Measurements from ENCODE around the gene ESR1.

ESR1 gene

DNA sequence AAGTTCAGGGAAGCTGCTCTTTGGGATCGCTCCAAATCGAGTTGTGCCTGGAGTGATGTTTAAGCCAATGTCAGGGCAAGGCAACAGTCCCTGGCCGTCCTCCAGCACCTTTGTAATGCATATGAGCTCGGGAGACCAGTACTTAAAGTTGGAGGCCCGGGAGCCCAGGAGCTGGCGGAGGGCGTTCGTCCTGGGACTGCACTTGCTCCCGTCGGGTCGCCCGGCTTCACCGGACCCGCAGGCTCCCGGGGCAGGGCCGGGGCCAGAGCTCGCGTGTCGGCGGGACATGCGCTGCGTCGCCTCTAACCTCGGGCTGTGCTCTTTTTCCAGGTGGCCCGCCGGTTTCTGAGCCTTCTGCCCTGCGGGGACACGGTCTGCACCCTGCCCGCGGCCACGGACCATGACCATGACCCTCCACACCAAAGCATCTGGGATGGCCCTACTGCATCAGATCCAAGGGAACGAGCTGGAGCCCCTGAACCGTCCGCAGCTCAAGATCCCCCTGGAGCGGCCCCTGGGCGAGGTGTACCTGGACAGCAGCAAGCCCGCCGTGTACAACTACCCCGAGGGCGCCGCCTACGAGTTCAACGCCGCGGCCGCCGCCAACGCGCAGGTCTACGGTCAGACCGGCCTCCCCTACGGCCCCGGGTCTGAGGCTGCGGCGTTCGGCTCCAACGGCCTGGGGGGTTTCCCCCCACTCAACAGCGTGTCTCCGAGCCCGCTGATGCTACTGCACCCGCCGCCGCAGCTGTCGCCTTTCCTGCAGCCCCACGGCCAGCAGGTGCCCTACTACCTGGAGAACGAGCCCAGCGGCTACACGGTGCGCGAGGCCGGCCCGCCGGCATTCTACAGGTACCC is at the start of gene ESR1:
TSS of gene ESR1 (plus strand) at position 170 of the 858 bp plus-strand sequence. CDS start at position 401, 231 bp downstream.
- DNase-seq (ENCODE audit: low read depth): no peak

DNA sequence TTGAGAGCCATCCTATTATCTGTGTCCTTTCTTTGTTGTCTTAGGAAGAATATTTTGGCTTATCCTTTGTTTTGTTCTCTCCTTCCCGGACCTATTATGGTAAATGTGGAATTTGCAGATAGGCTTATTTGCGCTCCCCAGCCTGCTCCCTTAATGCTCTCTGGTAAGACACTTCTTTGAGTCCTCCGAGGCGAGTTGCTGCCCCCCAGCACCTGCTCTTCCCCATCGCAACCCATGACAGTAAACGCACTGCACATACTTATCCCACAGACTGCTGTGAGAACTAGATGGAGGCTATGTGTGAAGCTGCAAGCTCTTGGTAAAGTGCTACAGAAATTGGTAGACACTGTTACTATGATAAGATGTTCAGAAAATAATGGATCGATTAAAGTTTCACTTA is 47.0 kb upstream of the ESR1 start:
- no peak for DNase-seq (ENCODE audit: low read depth)

DNA sequence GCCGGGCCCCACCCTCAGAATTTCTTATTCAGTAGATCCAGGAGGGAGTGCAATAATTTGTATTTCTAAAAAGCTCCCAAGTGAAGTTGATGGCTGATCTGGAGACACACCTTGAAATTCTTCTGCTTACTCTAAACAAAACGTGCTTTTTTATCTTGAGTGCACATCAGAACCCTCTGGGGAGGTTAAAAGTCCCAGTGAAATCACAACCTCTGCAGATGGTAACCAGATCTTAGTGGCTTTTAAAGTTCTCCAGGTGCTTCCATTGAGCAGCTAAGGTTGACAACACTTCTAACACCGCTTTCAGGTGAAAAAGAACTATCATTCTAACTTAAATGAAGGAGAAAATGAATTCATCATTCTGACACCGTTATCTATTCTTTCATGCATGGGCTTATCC is 45.6 kb upstream of the ESR1 start:
- no peak for DNase-seq (ENCODE audit: low read depth)

DNA sequence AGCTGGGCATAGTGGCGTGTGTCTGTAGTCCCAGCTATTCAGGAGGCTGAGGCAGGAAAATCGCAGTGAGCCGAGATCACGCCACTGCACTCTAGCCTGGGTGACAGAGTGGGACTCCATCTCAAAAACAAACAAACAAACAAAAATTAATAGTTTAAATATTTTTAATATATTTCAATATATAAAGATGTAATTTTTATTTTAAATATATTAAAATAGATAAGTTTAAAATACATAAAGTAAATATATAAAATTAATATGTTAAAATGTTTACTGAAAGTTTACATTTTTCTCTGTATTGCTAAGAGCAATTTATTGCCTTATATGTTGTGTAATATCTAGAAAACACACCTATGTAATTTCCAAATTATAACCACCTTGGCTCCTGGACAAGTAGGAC is 44.7 kb upstream of the ESR1 start:
- no peak for DNase-seq (ENCODE audit: low read depth)

DNA sequence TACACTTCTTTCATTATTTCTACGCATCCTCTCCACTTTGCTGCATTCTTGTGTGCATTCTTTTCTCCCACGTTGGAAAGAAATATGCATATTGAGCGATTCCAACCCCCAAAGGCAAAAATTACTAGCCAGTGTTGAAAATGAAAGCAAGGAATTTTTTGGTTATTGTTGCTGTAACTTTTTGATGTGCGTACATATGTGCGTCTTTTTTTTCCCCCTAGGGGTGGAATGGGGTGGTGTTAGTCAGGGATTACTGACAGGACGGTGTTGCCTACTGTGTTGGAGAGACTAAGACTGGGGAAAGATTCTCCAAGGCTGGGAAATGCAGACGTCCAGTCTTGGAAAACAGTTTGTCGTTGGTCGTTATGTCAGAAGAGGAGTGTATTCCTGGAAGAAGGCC is 44.2 kb upstream of the ESR1 start:
- DNase-seq (ENCODE audit: low read depth): no peak

DNA sequence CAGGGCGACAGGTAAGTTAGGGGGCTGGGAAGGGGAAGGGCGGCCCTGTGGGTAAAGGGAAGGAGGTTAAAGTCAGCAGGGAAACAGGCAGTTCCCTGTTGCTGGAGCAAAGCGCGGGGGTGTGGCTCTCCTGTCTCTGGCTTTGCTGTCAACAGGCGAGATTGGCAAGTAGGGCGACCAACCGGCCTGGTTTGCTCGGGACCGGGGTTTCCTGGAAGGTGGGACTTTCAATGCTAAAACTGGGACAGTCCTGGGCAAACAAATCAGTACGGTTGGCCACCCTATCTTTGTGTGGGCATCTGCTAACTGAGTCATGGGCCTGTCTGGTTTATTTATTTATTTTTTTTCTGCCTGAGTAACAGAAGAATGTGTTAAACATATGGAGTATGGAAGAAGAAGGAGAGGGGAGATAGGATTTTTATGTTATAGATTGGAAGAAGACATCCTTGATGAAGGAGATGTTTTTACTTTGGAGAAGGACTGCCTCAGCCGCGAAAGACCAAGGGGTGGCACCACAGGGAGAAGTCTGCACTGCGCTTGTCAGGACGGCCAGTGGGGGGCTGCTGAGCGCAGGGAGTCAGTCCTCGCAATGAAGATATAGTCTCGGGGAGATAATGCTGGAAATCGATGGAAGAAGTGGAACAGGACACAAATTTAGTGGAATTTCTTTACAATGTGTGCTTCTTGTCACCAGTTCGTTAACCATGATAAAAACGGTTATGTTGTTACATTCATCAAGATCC is 43.4 kb upstream of the ESR1 start:
- DNase-seq (ENCODE audit: low read depth): peak; percentile 8

DNA sequence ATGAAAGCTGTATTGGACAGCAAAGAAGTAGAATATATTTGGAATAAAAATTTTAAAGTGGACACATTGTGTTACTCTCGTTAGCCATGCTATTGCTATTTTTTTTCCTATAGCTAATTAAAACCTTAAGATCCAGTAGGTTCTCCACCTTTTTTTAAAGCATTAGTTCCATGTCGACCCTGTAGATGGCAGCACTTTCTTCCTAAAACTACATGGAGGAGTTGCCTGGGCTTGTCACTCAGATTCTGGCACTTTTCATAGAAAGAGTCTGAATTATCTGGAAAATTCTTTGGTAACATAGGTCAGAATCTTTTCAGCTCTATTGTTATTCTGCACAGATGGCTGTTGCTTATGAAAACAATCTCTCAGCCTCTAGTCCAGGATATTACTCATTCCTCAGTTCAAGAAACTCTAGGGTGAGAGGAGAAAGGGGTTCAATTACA is 42.0 kb upstream of the ESR1 start:
- DNase-seq (ENCODE audit: low read depth): peak; percentile 55

DNA sequence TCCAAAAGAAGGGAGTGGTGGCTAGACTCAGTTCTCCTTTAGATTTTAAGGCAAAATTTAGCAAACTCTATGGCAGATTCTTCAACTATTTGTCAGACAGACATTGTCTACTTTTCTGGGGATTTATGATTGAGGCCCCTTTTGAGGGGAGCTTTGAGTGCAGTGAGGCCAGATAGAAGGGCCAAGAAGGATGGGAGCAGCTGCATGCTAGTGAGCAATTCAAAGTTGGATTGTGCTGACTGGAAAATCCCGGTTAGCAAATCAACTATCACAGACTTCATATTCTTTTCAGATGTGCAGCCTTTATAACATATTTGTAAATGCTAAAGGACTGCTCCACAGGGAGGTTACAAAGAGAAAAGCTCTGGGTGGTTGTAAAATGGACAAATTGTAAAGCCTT is 35.0 kb upstream of the ESR1 start:
- no peak for DNase-seq (ENCODE audit: low read depth)

DNA sequence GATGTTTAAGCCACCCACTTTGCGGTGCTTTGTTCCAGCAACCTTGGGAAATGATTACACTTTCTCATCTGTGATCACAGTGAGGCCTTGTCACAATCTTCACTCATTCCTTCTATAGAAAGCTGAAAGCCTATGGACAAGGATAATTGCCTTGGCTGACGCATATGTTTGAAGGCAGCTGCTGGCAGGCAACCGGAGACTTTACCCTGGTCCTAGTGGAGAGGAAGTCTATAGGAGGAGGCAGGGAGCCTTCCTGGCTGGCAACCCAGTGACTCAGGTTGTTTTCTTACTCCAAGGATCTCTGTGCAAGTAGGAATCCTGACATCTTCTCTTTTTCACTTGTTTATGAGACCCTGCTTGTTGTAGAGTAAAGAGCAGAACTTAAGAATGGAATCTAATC is 34.1 kb upstream of the ESR1 start:
- DNase-seq (ENCODE audit: low read depth): no peak

DNA sequence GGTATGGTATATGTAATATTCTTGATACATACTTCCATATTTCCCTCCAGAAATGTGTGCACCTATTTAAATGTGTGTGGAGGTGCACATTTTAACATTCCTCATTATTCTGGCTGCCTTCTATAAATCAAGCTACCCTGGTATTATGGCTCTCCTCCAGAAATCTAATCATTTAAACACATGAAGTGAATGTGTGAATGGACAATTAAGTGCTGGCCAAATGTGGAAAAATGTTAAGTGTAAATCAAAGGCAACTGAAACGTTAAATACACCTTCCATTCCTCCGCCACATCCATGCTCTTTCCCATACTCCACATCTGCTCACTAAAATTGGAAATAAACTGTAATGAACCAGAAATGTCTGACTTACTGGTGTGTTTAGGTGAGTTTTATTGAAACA is 24.9 kb upstream of the ESR1 start:
- DNase-seq (ENCODE audit: low read depth): no peak

DNA sequence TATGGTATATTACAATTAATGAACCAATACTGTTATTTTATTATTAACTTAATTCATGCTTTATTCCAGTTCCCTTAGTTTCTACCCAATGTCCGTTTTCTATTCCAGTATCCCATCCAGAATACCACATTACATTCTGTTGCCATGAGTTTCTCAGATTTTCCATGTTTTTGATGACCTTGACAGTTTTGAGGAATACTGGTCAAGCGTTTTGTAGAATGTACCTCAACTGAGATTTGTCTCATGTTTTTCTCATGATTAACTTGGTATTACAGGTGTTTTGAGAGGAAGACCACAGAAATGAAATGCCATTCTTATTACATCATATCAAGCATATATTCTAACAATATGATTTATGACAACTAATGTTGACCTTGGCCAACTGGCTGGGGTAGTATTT is 23.8 kb upstream of the ESR1 start:
- no peak for DNase-seq (ENCODE audit: low read depth)

DNA sequence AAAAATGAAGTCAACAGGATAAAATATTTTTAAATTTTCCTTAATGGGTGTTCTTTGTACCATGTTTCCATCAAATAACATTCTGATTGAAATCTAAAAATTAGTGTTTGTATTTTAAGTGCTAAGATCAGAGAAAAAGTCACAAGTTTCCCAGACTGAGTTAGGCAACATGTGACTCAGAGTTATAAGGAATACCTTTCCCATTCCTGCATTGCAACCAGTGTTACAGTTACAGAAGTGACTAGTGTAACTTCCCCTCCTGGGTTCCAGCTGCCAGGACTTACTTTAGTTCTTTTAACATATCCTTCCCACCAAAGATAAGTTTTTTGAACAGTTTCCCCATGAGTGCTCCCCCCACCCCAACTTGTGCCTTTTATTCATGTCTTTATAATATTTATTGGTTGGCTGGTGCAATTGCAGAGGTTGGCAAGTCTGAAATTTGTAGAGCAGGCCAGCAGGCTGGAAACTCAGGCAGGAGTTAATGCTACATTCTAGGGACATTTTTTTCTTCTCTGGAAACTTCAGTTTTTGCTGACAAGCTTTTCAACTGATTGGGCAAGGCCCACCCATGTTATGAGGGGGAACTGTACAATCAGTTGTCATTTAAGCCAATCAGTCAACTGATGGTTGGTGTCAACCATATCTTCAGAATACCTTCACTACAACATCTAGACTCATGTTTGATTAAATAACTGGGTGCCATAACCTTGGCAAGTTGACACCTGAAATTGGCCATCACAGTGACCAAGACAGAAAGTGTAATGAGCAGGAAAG is 22.9 kb upstream of the ESR1 start:
- no peak for DNase-seq (ENCODE audit: low read depth)

DNA sequence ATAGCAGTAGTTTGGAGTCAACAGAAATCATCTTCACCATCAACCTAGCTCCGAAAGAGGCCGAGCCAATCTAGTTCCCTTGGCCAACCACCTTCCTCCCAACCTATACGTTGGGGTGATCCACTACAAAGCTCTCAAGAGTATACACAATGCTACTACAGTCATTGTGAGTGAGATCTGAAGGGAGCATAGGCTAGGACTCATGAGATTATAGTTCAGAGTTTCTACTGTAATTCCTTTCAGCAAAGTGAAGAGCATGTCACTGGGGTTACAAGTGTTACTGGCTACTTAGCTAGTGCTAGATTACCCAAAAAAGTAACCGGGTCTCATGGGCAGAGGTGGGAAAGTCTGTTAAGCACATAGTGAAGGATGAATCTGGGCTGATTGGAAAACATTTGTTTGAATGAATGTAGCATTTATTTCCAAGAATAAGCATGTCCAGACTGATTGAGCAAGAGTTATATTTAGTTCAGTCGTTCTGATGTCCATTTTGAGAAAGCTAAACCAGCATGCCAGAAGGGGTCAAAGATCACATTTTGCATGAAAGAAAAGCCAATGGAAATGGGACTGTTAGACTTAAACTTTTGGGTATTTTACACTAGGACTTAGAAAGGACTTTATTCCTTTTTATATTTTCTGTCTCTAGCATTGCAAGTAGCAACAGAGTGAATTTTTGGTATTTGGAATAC is 10.5 kb upstream of the ESR1 start:
- no peak for DNase-seq (ENCODE audit: low read depth)

DNA sequence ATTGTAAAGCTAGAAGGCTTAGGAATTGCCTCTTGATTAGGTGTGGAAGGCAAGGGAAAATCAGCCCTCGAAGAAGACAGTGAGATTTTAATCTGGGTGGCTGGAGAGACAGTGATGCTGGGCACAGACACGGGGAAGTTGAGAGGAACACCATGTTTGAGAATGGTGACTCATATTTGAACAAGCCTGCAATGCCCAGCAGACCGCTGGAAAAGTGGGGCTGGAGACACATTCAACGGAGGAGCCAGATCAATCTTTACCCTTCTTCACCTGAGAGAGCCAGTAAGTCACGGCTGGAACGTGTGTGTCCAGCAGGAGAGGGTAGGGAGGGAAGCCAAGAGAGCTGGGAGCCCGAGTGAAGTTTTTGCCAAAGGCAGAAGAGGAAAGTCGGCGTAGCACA is 3.7 kb upstream of the ESR1 start:
- DNase-seq (ENCODE audit: low read depth): no peak

DNA sequence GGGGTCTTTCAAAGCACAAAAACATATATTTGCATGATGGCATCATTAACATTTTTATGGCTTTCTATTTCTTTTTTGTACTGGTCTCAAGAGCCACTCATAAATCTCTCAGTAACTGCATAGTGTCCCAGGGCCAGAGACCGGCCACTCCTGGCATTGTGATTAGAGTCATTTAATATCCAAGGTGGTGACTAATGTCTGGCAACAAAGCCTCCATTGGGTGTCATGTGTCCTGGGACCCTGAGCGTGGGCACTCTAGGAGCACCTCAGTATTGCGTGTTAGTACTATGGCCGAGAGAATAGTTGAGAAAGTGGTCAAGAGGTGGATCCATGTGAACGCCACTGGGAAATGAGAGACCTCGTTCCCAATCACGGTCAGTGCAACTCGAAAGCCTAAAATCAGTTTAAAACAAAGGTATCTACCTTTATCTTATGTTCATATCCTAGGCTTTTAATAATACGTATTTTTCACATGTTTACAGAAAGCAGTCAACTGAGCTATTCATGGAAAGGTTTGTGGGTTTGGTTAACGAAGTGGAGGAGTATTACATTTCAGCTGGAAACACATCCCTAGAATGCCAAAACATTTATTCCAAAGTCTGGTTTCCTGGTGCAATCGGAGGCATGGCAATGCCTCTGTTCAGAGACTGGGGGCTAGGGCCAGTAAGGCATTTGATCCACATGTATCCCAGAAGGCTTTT is 2.7 kb upstream of the ESR1 start:
- no peak for DNase-seq (ENCODE audit: low read depth)

DNA sequence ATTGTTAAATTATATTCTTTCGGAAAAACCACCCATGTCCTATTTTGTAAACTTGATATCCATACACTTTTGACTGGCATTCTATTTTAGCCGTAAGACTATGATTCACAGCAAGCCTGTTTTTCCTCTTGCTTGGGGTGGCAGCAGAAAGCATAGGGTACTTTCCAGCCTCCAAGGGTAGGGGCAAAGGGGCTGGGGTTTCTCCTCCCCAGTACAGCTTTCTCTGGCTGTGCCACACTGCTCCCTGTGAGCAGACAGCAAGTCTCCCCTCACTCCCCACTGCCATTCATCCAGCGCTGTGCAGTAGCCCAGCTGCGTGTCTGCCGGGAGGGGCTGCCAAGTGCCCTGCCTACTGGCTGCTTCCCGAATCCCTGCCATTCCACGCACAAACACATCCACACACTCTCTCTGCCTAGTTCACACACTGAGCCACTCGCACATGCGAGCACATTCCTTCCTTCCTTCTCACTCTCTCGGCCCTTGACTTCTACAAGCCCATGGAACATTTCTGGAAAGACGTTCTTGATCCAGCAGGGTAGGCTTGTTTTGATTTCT is 2.1 kb upstream of the ESR1 start:
- DNase-seq (ENCODE audit: low read depth): no peak

DNA sequence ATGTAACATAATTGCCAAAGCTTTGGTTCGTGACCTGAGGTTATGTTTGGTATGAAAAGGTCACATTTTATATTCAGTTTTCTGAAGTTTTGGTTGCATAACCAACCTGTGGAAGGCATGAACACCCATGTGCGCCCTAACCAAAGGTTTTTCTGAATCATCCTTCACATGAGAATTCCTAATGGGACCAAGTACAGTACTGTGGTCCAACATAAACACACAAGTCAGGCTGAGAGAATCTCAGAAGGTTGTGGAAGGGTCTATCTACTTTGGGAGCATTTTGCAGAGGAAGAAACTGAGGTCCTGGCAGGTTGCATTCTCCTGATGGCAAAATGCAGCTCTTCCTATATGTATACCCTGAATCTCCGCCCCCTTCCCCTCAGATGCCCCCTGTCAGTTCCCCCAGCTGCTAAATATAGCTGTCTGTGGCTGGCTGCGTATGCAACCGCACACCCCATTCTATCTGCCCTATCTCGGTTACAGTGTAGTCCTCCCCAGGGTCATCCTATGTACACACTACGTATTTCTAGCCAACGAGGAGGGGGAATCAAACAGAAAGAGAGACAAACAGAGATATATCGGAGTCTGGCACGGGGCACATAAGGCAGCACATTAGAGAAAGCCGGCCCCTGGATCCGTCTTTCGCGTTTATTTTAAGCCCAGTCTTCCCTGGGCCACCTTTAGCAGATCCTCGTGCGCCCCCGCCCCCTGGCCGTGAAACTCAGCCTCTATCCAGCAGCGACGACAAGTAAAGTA is 547 bp upstream of the ESR1 start:
- DNase-seq (ENCODE audit: low read depth): no peak

DNA sequence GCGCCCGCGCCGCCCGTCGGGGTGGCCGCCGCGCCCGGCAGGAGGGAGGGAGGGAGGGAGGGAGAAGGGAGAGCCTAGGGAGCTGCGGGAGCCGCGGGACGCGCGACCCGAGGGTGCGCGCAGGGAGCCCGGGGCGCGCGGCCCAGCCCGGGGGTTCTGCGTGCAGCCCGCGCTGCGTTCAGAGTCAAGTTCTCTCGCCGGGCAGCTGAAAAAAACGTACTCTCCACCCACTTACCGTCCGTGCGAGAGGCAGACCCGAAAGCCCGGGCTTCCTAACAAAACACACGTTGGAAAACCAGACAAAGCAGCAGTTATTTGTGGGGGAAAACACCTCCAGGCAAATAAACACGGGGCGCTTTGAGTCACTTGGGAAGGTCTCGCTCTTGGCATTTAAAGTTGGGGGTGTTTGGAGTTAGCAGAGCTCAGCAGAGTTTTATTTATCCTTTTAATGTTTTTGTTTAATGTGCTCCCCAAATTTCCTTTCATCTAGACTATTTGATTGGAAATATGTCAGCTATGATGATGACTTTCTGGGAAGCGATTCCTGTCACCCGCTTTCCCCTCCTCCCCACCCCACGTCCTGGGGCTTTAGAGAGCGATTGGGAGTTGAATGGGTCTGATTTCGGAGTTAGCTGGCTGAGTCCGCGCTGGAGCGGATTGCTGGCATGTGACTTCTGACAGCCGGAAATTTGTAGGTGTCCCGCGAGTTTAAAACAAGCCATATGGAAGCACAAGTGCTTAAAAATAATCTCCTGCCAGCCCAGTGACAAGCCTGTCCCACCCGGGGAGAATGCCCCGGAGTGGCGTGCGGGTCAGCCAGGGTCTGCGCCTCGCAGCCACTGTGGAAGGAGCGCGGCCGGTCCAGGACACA is 1.1 kb downstream of the ESR1 start:
- no peak for DNase-seq (ENCODE audit: low read depth)

DNA sequence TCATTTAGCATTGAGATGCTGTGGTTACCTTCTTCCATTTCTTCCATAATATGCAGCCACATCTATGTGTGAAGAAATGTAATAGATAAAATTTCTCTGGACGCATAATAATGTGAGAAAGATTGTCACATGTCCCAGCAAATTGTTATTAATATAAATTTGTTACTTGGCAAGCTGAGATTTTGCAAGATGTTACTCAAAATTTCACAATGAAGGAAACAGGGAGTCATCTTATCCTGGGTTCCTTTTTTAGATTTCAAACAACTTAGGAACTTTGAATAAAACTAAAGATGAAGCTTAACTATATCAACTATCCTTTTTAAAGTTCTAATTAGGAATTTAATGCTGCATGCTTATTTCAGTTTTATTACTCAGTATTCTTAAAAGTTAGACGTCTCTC is 3.6 kb downstream of the ESR1 start:
- no peak for DNase-seq (ENCODE audit: low read depth)

All from GM04504 (cell line).